Neural progenitor cell (in vitro differentiated cells): ENCODE results near the gene RNF150.

Source experiments
- EZH2 ChIP-seq: fragments of 200-600 bp; sonication (generic); IDR thresholded peaks from 2 replicates; pipeline ENCODE4 v1.6.1; 2017; ENCODE audit warnings: antibody characterized with exemption, mild to moderate bottlenecking, moderate library complexity
- EZH2phosphoT487 ChIP-seq: fragments of 200-600 bp; sonication (generic); IDR thresholded peaks from 2 replicates; pipeline ENCODE4 v1.6.1; 2017; ENCODE audit warnings: antibody characterized with exemption
- TF ChIP-seq, protein P1 (sequence below): fragments of 200-600 bp; sonication (generic); IDR thresholded peaks from 2 replicates; pipeline ENCODE4 v1.5.1; 2017; ENCODE audit warnings: antibody characterized with exemption, mild to moderate bottlenecking

- TF ChIP-seq, protein P1, sequence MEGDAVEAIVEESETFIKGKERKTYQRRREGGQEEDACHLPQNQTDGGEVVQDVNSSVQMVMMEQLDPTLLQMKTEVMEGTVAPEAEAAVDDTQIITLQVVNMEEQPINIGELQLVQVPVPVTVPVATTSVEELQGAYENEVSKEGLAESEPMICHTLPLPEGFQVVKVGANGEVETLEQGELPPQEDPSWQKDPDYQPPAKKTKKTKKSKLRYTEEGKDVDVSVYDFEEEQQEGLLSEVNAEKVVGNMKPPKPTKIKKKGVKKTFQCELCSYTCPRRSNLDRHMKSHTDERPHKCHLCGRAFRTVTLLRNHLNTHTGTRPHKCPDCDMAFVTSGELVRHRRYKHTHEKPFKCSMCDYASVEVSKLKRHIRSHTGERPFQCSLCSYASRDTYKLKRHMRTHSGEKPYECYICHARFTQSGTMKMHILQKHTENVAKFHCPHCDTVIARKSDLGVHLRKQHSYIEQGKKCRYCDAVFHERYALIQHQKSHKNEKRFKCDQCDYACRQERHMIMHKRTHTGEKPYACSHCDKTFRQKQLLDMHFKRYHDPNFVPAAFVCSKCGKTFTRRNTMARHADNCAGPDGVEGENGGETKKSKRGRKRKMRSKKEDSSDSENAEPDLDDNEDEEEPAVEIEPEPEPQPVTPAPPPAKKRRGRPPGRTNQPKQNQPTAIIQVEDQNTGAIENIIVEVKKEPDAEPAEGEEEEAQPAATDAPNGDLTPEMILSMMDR, result no peak
- TF ChIP-seq EZH2phosphoT487 (no peak), EZH2 (no peak)
Observed at GRCh38 chr4:141002323-141002805, 130.9 kb downstream of the RNF150 start.
